ENCODE results near the gene CD44. TPM values are rescaled to one million over a fixed set of nuclear protein-coding genes. Genes with fewer than 3 reads are reported as not detected.

Gene CD44
- total and polyA plus RNA-seq, 2 donors = 51.1 to 78.7 TPM

DNA sequence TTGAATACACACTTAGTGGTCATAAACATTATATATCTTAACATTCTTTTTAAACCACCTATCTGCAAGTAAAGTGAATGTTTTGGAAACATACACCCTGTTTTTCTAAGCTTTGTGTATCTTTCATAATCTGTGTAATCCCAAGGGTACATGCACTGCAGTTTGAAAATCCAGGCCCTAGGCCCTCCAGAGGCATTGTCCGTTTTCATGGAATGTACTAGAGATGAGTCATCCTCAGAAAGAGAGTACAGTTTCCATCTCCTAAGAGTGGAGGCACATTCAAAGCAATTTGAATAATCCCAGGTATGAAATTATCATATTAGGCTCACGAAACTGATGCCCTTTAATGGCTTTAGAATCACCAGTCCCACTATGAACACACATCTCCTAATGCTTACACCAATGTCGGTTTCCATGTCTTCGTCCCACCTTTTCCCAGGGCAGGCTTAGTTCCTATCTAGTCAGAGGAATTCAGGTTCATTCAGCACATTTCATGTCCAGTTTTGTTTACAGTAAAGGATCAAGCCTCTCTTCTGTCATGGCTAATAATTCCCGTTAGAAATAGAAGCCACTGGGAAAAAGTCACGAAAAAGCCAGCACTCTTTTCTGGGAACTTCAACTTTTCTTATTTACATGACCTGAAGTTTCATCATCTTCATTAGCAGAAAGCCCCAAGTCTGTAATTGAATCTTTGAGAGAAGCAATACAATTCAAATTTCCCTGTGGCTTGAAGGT lies 39.5 kb upstream of the CD44 start:
- H3K27me3 ChIP-seq (ENCODE audit: control insufficient read depth in 2 of 2, insufficient read depth in 1 of 2, low read length in 1 of 2) = no peaks in the 10 kb centered on the region
- H3K4me1 ChIP-seq (ENCODE audit: control insufficient read depth in 2 of 2, insufficient read depth in 2 of 2, low read length in 2 of 2) = no peaks in the 10 kb centered on the region
- no peak for DNase-seq (ENCODE audit: low read depth in 6 of 9, low spot score in 9 of 9)
- no peak overlapping the region for H3K4me3 ChIP-seq (ENCODE audit: low read length in 2 of 2)
- 97% methylated on average over 6 of the region's 6 CpGs for WGBS
- peaks cover 0 to 4% of the 10 kb centered on the region in 2 donors for H3K9me3 ChIP-seq (ENCODE audit: control insufficient read depth in 2 of 2, insufficient read depth in 1 of 2, low read length in 1 of 2)
- H3K36me3 ChIP-seq (ENCODE audit: control insufficient read depth in 2 of 2, insufficient read depth in 2 of 2, low read length in 1 of 2) = no peaks in the 10 kb centered on the region
- no peak overlapping the region for H3K27ac ChIP-seq (ENCODE audit: low read depth in 1 of 2, low read length in 1 of 2)

DNA sequence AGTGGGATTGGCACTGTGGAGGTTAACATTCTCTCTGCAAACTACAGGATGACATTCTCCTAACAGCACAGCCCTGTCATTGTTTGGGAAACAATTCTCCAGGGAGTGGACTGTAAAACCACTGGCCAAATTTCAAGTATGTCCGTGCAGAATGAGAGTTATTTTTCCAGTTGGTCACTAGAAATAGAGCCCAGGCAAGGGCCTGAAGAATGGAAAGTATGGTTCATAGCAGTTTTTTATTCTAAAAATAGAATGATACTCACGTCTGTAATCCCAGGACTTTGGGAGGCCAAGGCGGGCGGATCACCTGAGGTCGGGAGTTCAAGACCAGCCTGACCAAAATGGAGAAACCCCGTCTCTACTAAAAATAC lies 39.0 kb upstream of the CD44 start:
- H3K27ac ChIP-seq (ENCODE audit: low read depth in 1 of 2, low read length in 1 of 2) = no peak overlapping the region
- WGBS = 92% methylated on average over 6 of the region's 6 CpGs

DNA sequence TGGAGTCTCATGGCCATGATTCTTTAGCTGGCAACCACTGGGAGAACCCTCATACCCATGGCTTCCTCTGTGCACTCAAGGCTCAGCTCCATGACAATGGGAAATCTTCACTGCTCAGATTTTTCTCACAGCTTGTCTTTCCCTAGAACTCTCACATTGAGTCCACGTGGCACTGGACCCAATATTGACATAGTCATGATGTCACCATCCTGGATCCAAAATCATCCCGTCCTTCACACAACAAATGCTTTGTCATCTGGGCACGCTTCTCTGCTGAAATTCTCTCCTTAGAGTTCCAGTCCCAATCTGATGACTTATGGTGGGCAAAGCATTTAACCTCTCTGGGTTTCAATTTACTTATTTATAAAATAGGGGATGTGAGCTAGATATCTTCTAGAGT lies 37.7 kb upstream of the CD44 start:
- 94% methylated on average over 3 of the region's 3 CpGs for WGBS
- no peak overlapping the region for H3K4me3 ChIP-seq (ENCODE audit: low read length in 2 of 2)
- H3K9me3 ChIP-seq (ENCODE audit: control insufficient read depth in 2 of 2, insufficient read depth in 1 of 2, low read length in 1 of 2) = peaks cover 0 to 4% of the 10 kb centered on the region in 2 donors
- no peak for DNase-seq (ENCODE audit: low read depth in 6 of 9, low spot score in 9 of 9)
- no peaks in the 10 kb centered on the region for H3K27me3 ChIP-seq (ENCODE audit: control insufficient read depth in 2 of 2, insufficient read depth in 1 of 2, low read length in 1 of 2)
- no peaks in the 10 kb centered on the region for H3K36me3 ChIP-seq (ENCODE audit: control insufficient read depth in 2 of 2, insufficient read depth in 2 of 2, low read length in 1 of 2)
- no peak overlapping the region for H3K27ac ChIP-seq (ENCODE audit: low read depth in 1 of 2, low read length in 1 of 2)
- peaks cover 2% of the 10 kb centered on the region in 2 donors for H3K4me1 ChIP-seq (ENCODE audit: control insufficient read depth in 2 of 2, insufficient read depth in 2 of 2, low read length in 2 of 2)

More for the DNA sequence above, 39.0 kb upstream of the CD44 start:
- H3K36me3 ChIP-seq (ENCODE audit: control insufficient read depth in 2 of 2, insufficient read depth in 2 of 2, low read length in 1 of 2) = no peaks in the 10 kb centered on the region
- H3K27me3 ChIP-seq (ENCODE audit: control insufficient read depth in 2 of 2, insufficient read depth in 1 of 2, low read length in 1 of 2) = no peaks in the 10 kb centered on the region
- no peaks in the 10 kb centered on the region for H3K4me1 ChIP-seq (ENCODE audit: control insufficient read depth in 2 of 2, insufficient read depth in 2 of 2, low read length in 2 of 2)
- no peak overlapping the region for H3K4me3 ChIP-seq (ENCODE audit: low read length in 2 of 2)
- H3K9me3 ChIP-seq (ENCODE audit: control insufficient read depth in 2 of 2, insufficient read depth in 1 of 2, low read length in 1 of 2) = peaks cover 0 to 4% of the 10 kb centered on the region in 2 donors
- no peak for DNase-seq (ENCODE audit: low read depth in 6 of 9, low spot score in 9 of 9)

DNA sequence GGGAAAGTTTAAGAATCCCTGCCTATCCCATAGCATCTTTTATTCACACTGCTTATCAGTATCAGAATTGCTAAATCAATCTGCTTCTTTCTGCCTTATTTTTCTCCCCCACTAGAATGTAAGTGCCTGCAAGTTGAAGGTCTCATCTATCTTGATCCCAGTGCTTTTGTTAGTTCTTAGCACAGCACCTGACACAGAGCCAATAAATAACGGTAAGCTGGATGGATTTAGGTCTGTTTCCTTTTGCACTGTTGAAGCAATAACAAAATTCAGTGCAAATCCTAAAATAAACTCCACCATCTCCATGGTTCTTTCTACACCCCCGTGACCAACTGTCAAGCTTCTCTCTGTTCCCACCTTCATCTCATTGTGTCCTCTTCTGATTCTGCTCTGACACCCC lies 36.7 kb upstream of the CD44 start:
- no peak for DNase-seq (ENCODE audit: low read depth in 6 of 9, low spot score in 9 of 9)
- H3K27ac ChIP-seq (ENCODE audit: low read depth in 1 of 2, low read length in 1 of 2) = no peak overlapping the region

DNA sequence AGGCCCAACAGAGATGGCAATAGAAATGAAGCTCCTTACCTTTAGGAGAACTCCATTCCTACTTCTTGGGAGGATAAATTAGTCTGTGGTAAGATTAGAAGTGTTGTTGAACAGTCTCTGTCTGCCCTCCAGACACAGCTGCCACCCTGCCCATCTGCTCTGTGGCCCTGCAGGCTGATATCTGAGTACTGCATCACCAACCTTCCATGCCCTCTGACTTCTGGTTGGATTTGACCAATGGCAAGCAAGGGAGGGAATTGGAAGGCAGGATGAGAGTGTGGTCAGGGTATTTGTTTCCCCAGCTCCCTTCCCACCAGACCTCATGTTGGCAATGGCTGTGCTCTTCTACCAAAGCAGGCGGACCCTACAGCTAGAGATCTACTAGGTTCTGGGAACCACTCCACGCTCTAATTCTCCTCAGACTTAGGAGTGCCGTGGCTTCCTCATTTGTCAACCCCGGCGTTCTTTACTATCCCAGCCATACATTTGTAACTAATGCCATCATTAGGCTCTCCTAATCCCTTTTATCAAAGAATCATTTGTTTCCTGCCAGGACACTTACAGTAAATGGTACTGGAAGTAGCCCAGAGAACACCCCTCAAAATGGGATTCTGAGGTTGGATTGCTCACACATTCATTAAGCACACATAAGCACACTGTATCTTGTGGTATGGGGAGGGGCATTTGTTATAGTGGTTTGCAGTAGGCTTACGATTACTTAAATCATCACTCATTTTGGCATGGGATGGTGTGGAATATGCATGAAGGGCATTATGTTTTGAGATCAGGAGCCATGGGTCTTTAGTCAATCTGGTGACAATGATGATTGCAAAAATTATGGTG lies 35.4 kb upstream of the CD44 start:
- 96% methylated on average over 6 of the region's 6 CpGs for WGBS
- DNase-seq (ENCODE audit: low read depth in 6 of 9, low spot score in 9 of 9) = no peak
- Histone ChIP-seq H3K27me3 (ENCODE audit: control insufficient read depth in 2 of 2, insufficient read depth in 1 of 2, low read length in 1 of 2) (no peaks in the 10 kb centered on the region), H3K36me3 (ENCODE audit: control insufficient read depth in 2 of 2, insufficient read depth in 2 of 2, low read length in 1 of 2) (no peaks in the 10 kb centered on the region), H3K27ac (ENCODE audit: low read depth in 1 of 2, low read length in 1 of 2) (no peak overlapping the region), H3K4me1 (ENCODE audit: control insufficient read depth in 2 of 2, insufficient read depth in 2 of 2, low read length in 2 of 2) (peaks cover 9 to 21% of the 10 kb centered on the region in 2 donors), H3K4me3 (ENCODE audit: low read length in 2 of 2) (no peak overlapping the region), H3K9me3 (ENCODE audit: control insufficient read depth in 2 of 2, insufficient read depth in 1 of 2, low read length in 1 of 2) (no peaks in the 10 kb centered on the region)

More for the DNA sequence above, 36.7 kb upstream of the CD44 start:
- Histone ChIP-seq H3K27me3 (ENCODE audit: control insufficient read depth in 2 of 2, insufficient read depth in 1 of 2, low read length in 1 of 2) (no peaks in the 10 kb centered on the region), H3K4me3 (ENCODE audit: low read length in 2 of 2) (no peak overlapping the region), H3K4me1 (ENCODE audit: control insufficient read depth in 2 of 2, insufficient read depth in 2 of 2, low read length in 2 of 2) (peaks cover 9 to 12% of the 10 kb centered on the region in 2 donors), H3K36me3 (ENCODE audit: control insufficient read depth in 2 of 2, insufficient read depth in 2 of 2, low read length in 1 of 2) (no peaks in the 10 kb centered on the region), H3K9me3 (ENCODE audit: control insufficient read depth in 2 of 2, insufficient read depth in 1 of 2, low read length in 1 of 2) (no peaks in the 10 kb centered on the region)
- 85% methylated on average over 2 of the region's 2 CpGs for WGBS

DNA sequence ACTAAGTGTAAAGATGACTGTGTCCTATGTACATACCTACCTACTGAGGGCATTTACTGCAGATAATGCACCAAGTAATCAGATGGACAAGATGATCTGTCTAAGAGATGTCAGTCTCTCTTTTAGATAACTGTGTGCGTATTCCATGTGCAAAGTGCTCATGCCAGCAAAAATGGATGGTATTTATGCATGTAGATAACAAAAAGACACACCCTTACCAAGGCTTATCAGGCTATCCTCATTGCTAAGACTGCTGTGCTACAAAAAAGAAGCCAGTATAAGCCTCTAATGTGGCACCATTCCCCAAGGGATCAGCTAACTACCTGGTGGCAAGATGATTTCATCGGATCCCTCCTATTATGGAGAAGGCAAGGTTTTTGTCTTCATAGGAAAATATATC lies 34.3 kb upstream of the CD44 start:
- 98% methylated on average over 2 of the region's 2 CpGs for WGBS
- no peak overlapping the region for H3K4me3 ChIP-seq (ENCODE audit: low read length in 2 of 2)
- no peaks in the 10 kb centered on the region for H3K9me3 ChIP-seq (ENCODE audit: control insufficient read depth in 2 of 2, insufficient read depth in 1 of 2, low read length in 1 of 2)
- H3K4me1 ChIP-seq (ENCODE audit: control insufficient read depth in 2 of 2, insufficient read depth in 2 of 2, low read length in 2 of 2) = peaks cover 9 to 21% of the 10 kb centered on the region in 2 donors
- H3K27ac ChIP-seq (ENCODE audit: low read depth in 1 of 2, low read length in 1 of 2) = no peak overlapping the region
- no peaks in the 10 kb centered on the region for H3K36me3 ChIP-seq (ENCODE audit: control insufficient read depth in 2 of 2, insufficient read depth in 2 of 2, low read length in 1 of 2)
- DNase-seq (ENCODE audit: low read depth in 6 of 9, low spot score in 9 of 9) = no peak
- H3K27me3 ChIP-seq (ENCODE audit: control insufficient read depth in 2 of 2, insufficient read depth in 1 of 2, low read length in 1 of 2) = no peaks in the 10 kb centered on the region

DNA sequence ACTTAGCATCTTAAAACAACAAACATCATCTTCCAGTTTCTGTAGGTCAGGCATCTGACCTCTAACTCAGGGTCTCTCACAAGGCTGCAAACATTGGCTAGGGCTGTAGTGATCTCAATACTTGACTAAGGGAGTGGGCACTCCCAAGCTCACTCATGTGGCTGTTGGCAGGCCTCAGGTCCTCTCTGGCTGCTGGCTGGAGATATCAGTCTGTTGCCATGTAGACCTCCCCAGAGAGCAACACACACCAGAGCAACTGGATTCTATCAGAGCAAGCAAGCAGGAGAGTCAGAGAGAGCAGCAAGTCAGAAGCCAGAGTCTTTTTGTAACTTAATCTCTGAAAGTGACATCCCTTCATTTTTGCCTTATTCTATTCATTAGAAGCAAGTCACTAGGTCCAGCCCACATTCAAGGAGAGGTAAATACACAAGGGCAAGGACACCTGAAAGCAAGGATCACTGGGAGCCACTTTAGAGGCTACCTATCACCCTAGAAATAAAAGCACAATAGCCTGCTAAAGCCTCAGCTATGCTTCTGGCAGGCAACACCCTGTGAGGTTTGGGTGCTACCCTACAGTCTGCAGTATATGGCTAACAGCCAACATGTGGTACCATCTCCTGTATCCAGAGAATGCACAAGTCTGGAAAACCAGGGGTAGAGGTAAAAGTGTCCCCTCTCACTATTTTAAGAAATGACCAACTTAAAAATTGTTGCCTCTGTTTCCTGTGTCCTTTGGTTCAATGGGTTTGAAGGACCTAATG lies 33.5 kb upstream of the CD44 start:
- DNase-seq (ENCODE audit: low read depth in 6 of 9, low spot score in 9 of 9) = no peak
- H3K27ac ChIP-seq (ENCODE audit: low read depth in 1 of 2, low read length in 1 of 2) = no peak overlapping the region
- H3K9me3 ChIP-seq (ENCODE audit: control insufficient read depth in 2 of 2, insufficient read depth in 1 of 2, low read length in 1 of 2) = no peaks in the 10 kb centered on the region
- H3K4me1 ChIP-seq (ENCODE audit: control insufficient read depth in 2 of 2, insufficient read depth in 2 of 2, low read length in 2 of 2) = peaks cover 9 to 21% of the 10 kb centered on the region in 2 donors
- no peaks in the 10 kb centered on the region for H3K27me3 ChIP-seq (ENCODE audit: control insufficient read depth in 2 of 2, insufficient read depth in 1 of 2, low read length in 1 of 2)
- no peak overlapping the region for H3K4me3 ChIP-seq (ENCODE audit: low read length in 2 of 2)
- H3K36me3 ChIP-seq (ENCODE audit: control insufficient read depth in 2 of 2, insufficient read depth in 2 of 2, low read length in 1 of 2) = no peaks in the 10 kb centered on the region

DNA sequence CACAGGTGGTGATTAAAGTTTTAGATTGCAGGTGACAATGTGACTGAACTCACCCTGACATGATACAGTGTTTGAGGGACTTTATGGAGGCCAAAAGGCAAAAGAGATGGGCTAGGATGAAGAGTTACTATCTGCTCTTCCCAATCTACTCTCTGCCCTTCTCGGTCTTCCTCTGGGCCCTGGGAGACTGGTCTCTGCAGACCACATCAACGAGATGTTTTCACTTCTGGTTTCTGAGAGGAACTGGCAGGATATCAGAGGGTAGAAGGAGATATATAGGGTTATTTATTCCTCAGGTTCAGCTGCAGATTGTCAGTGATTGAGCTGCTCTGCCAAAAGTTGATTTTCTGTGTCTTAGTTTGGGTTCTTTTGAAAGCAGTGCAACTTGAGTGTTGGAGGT lies 32.4 kb upstream of the CD44 start:
- Histone ChIP-seq H3K27ac (ENCODE audit: low read depth in 1 of 2, low read length in 1 of 2) (peak overlapping the region; percentile 39 to 64), H3K4me1 (ENCODE audit: control insufficient read depth in 2 of 2, insufficient read depth in 2 of 2, low read length in 2 of 2) (peaks cover 9 to 29% of the 10 kb centered on the region in 2 donors)

DNA sequence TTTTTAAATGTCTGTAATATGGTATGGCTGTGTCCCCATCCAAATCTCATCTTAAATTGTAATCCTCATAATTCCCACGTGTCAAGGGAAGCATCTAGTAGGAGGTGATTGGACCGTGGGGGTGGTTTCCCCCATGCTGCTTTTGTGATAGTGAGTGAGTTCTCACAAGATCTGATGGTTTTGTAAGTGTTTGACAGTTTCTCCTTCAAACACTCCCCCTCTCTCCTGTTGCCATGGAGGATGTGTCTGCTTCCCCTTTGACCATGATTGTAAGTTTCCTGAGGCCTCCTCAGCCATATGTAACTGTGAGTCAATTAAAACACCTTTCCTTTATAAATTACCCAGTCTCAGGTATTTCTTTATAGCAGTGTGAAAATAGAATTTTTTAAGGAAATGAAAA lies 31.1 kb upstream of the CD44 start:
- no peaks in the 10 kb centered on the region for H3K36me3 ChIP-seq (ENCODE audit: control insufficient read depth in 2 of 2, insufficient read depth in 2 of 2, low read length in 1 of 2)
- no peak overlapping the region for H3K27ac ChIP-seq (ENCODE audit: low read depth in 1 of 2, low read length in 1 of 2)
- no peaks in the 10 kb centered on the region for H3K9me3 ChIP-seq (ENCODE audit: control insufficient read depth in 2 of 2, insufficient read depth in 1 of 2, low read length in 1 of 2)
- no peaks in the 10 kb centered on the region for H3K27me3 ChIP-seq (ENCODE audit: control insufficient read depth in 2 of 2, insufficient read depth in 1 of 2, low read length in 1 of 2)
- peak in 1 of 9 donors; percentile 38 for DNase-seq (ENCODE audit: low read depth in 6 of 9, low spot score in 9 of 9)
- 22% methylated on average over 2 of the region's 2 CpGs for WGBS
- H3K4me1 ChIP-seq (ENCODE audit: control insufficient read depth in 2 of 2, insufficient read depth in 2 of 2, low read length in 2 of 2) = peaks cover 9 to 32% of the 10 kb centered on the region in 2 donors
- no peak overlapping the region for H3K4me3 ChIP-seq (ENCODE audit: low read length in 2 of 2)

More for the DNA sequence above, 32.4 kb upstream of the CD44 start:
- H3K4me3 ChIP-seq (ENCODE audit: low read length in 2 of 2) = no peak overlapping the region
- no peaks in the 10 kb centered on the region for H3K36me3 ChIP-seq (ENCODE audit: control insufficient read depth in 2 of 2, insufficient read depth in 2 of 2, low read length in 1 of 2)
- WGBS = 2% methylated on average over 2 of the region's 2 CpGs
- H3K27me3 ChIP-seq (ENCODE audit: control insufficient read depth in 2 of 2, insufficient read depth in 1 of 2, low read length in 1 of 2) = no peaks in the 10 kb centered on the region
- DNase-seq (ENCODE audit: low read depth in 6 of 9, low spot score in 9 of 9) = peak in 1 of 9 donors; percentile 53
- H3K9me3 ChIP-seq (ENCODE audit: control insufficient read depth in 2 of 2, insufficient read depth in 1 of 2, low read length in 1 of 2) = no peaks in the 10 kb centered on the region
